AG04450 (cell line): ENCODE results near the gene PAK2. TPM values are rescaled to one million over a fixed set of nuclear protein-coding genes. Genes with fewer than 3 reads are reported as not detected.
"Not testable (repeated sequence)": the region's sequence is repeated elsewhere in the genome, so short reads cannot be mapped to it uniquely, and the experiment has no call there.

Experiments
- CTCF ChIA-PET: fragments of 300-600, 350-600 bp; formaldehyde crosslinking; extraction: SDS; loops from one replicate; lab custom pipeline; 2022; ENCODE audit warnings: antibody characterized with exemption, inconsistent platforms; lab: Charles Lee
- POLR2A ChIA-PET: fragments of 350-600 bp; formaldehyde crosslinking; extraction: SDS; loops from one replicate; lab custom pipeline; 2021; ENCODE audit warnings: antibody characterized with exemption, inconsistent platforms; lab: Yijun Ruan, JAX
- DNase-seq: peaks from one replicate; pipeline ENCODE4 v3.0.0-alpha.2; 2011; ENCODE audit warnings: low read depth, low spot score
- H3K27ac ChIP-seq: one replicate; pipeline ENCODE4 v1.5.1; 2012; ENCODE audit warnings: low read depth, low read length, control low read depth
- H3K27me3 ChIP-seq: one replicate; pipeline ENCODE4 v1.6.0; 2012; ENCODE audit warnings: low read length; ENCODE audit not compliant: control insufficient read depth, insufficient read depth
- H3K4me3 ChIP-seq: 2 replicates; pipeline ENCODE4 v1.5.1; 2011; ENCODE audit warnings: mild to moderate bottlenecking, low read depth, low read length, control low read depth
- H3K9me3 ChIP-seq: 2 replicates; pipeline ENCODE4 v1.5.1; 2012; ENCODE audit warnings: low read length; ENCODE audit not compliant: control insufficient read depth, insufficient read depth
- CTCF ChIP-seq: IDR thresholded peaks from 2 replicates; pipeline ENCODE4 v1.5.1; 2011; ENCODE audit warnings: low read depth, low read length, control low read depth, inconsistent platforms
- polyA plus RNA-seq: library from polyadenylated mRNA; depleted of rRNA; stranded (reverse); fragments of >200 nt; gene quantifications from 2 replicates; pipeline ENCODE4 v1.2.3, GENCODE V29; 2011; rRNA removed
- small RNA-seq: library from RNA; depleted of rRNA; stranded (forward); fragments of <200 nt; gene quantifications from one replicate; pipeline ENCODE3, GENCODE V24; 2012; ENCODE audit warnings: low read depth; ENCODE audit not compliant: insufficient read length

The PAK2 gene
- polyA plus RNA-seq, 1 experiment: 51.0 TPM

GRCh38 chr3:196867507-196868296, 128.0 kb downstream of the PAK2 start, which contains the start of gene SENP5:
Gene SENP5, plus strand, starts transcription at chr3:196867920. Its CDS starts 17,262 bp downstream, at chr3:196885182.
- Histone ChIP-seq H3K27ac (peak within 1 kb of the TSS; percentile 82), H3K9me3 (peaks cover 8% of the 10 kb centered on the region), H3K4me3 (peak within 1 kb of the TSS; percentile 88), H3K27me3 (no peaks in the 10 kb centered on the region)
- peak; percentile 45 for DNase-seq
- ChIA-PET CTCF (interaction anchor here (0.6 to 1.2 kb wide), 2 partner anchors 103 to 104 kb away, joined by 3 to 6 read pairs; no protein-coding TSS in a partner anchor), POLR2A (interaction anchor here (0.6 to 1.6 kb wide), 8 partner anchors 11 to 465 kb away, joined by 3 to 11 read pairs (median 6); partner anchors contain the start of genes FBXO45, NCBP2, PAK2 and WDR53)
- no peak for TF ChIP-seq CTCF

GRCh38 chr3:196868297-196868661, 128.6 kb downstream of the PAK2 start:
- no peaks in the 10 kb centered on the region for H3K27me3 ChIP-seq
- no peak for DNase-seq
- CTCF ChIA-PET: interaction anchor here (0.6 to 1.2 kb wide), 3 partner anchors 102 to 183 kb away, joined by 3 to 6 read pairs (median 3); no protein-coding TSS in a partner anchor
- H3K4me3 ChIP-seq: peak overlapping the region; percentile 88
- no peak for TF ChIP-seq CTCF
- H3K27ac ChIP-seq: peak overlapping the region; percentile 70
- POLR2A ChIA-PET: interaction anchor here (0.6 to 1.6 kb wide), 6 partner anchors 11 to 300 kb away, joined by 3 to 11 read pairs (median 8); partner anchors contain the start of genes FBXO45, NCBP2, PAK2 and WDR53
- peaks cover 5% of the 10 kb centered on the region for H3K9me3 ChIP-seq

- no peaks in the 10 kb centered on the region for H3K9me3 ChIP-seq
- ChIA-PET CTCF (interaction anchor here (0.7 kb wide), 1 partner anchor 8 kb away, joined by 4 read pairs; no protein-coding TSS in a partner anchor), POLR2A (interaction anchor here (0.6 to 1.0 kb wide), 2 partner anchors 133 to 177 kb away, joined by 3 read pairs; partner anchors contain the start of gene PAK2)
- no peak overlapping the region for H3K4me3 ChIP-seq
- peak; percentile 16 for DNase-seq
- H3K27ac ChIP-seq: peak overlapping the region; percentile 48
- no peaks in the 10 kb centered on the region for H3K27me3 ChIP-seq
- TF ChIP-seq CTCF: no peak
Observed at GRCh38 chr3:196872316-196872715, 132.7 kb downstream of the PAK2 start.

GRCh38 chr3:196874511-196875094, 134.9 kb downstream of the PAK2 start:
- POLR2A ChIA-PET, CTCF ChIA-PET, H3K27me3 ChIP-seq, DNase-seq, H3K27ac ChIP-seq, H3K4me3 ChIP-seq, H3K9me3 ChIP-seq: not testable (repeated sequence)

- CTCF ChIA-PET: no interaction called here
- DNase-seq: no peak
- Histone ChIP-seq H3K27me3 (no peaks in the 10 kb centered on the region), H3K9me3 (no peaks in the 10 kb centered on the region), H3K27ac (no peak overlapping the region), H3K4me3 (no peak overlapping the region)
- POLR2A ChIA-PET: no interaction called here
- no peak for TF ChIP-seq CTCF
Observed at GRCh38 chr3:196875258-196875657, 135.6 kb downstream of the PAK2 start.

Small RNA genes lying within 50 kb of the gene (small RNA-seq; reads per million reads assigned to genes)
- gene RNU4-89P: not detected
- not detected for gene RNU6-42P
- not detected for gene RNU6-646P

Other genes with a start within 250 kb of the PAK2 start
- 4.1 and 5.6 TPM in 2 replicates for gene RNF168, start 236.1 kb upstream of the PAK2 start, polyA plus RNA-seq
- gene SMCO1, start 224.5 kb upstream of the PAK2 start, polyA plus RNA-seq: not detected in 2 replicates
- 6.2 and 6.8 TPM in 2 replicates for gene WDR53, start 171.3 kb upstream of the PAK2 start, polyA plus RNA-seq
- gene FBXO45, start 171.2 kb upstream of the PAK2 start, polyA plus RNA-seq: 6.5 and 10.2 TPM in 2 replicates
- gene NRROS, start 100.2 kb upstream of the PAK2 start, polyA plus RNA-seq: 0.10 and 0.11 TPM in 2 replicates
- 2.0 and 3.4 TPM in 2 replicates for gene CEP19, start 27.6 kb upstream of the PAK2 start, polyA plus RNA-seq
- gene PIGX, start 27.5 kb upstream of the PAK2 start, polyA plus RNA-seq: 8.5 and 12.7 TPM in 2 replicates
- gene SENP5, start 128.1 kb downstream of the PAK2 start, polyA plus RNA-seq: 18.0 and 18.3 TPM in 2 replicates
- 77.3 and 89.7 TPM in 2 replicates for gene NCBP2, start 202.7 kb downstream of the PAK2 start, polyA plus RNA-seq
- 0.15 and 0.17 TPM in 2 replicates for gene PIGZ, start 229.0 kb downstream of the PAK2 start, polyA plus RNA-seq